H1 (cell line): ENCODE results near the gene NRROS. TPM values are rescaled to one million over a fixed set of nuclear protein-coding genes. Genes with fewer than 3 reads are reported as not detected.

Experiments
- BACH1 ChIP-seq: IDR thresholded peaks from 2 replicates; pipeline ENCODE4 v1.6.1; 2012; ENCODE audit warnings: low read length, improper control_type of control experiment
- BCL11A ChIP-seq, 2 experiments: IDR thresholded peaks; one replicate each; pipeline ENCODE4 v1.6.1; 2011; ENCODE audit warnings: low read depth in 2 of 2, low read length in 2 of 2, mild to moderate bottlenecking in 2 of 2
- GTF2F1 ChIP-seq: IDR thresholded peaks from 2 replicates; pipeline ENCODE4 v1.6.1; 2012; ENCODE audit warnings: low read depth, low read length, improper control_type of control experiment, borderline replicate concordance
- JUND ChIP-seq: IDR thresholded peaks from 2 replicates; pipeline ENCODE4 v1.6.1; 2011; ENCODE audit warnings: mild to moderate bottlenecking, improper control_type of control experiment, low read length
- MAFK ChIP-seq: IDR thresholded peaks from 2 replicates; pipeline ENCODE4 v1.6.1; 2012; ENCODE audit warnings: low read depth, mild to moderate bottlenecking, improper control_type of control experiment, low read length
- POLR2A ChIP-seq, 2 experiments: IDR thresholded peaks; 1 replicate in 1 of 2; 2 replicates in 1 of 2; pipeline ENCODE4 v1.6.1; 2011; ENCODE audit warnings: low read depth in 2 of 2, low read length in 2 of 2, mild to moderate bottlenecking in 2 of 2; ENCODE audit errors: control extremely low read depth in 1 of 2
- POLR2AphosphoS5 ChIP-seq: IDR thresholded peaks from 2 replicates; pipeline ENCODE4 v1.6.1; 2011; ENCODE audit warnings: low read depth, low read length
- RBBP5 ChIP-seq: IDR thresholded peaks from 2 replicates; pipeline ENCODE4 v1.7.1; 2012; ENCODE audit warnings: low read depth, mild to moderate bottlenecking, inconsistent platforms, low read length, moderate library complexity, borderline replicate concordance
- RFX5 ChIP-seq: IDR thresholded peaks from 2 replicates; pipeline ENCODE4 v1.6.1; 2011; ENCODE audit warnings: low read depth, low read length, improper control_type of control experiment, borderline replicate concordance
- ZNF274 ChIP-seq: IDR thresholded peaks from 2 replicates; pipeline ENCODE4 v1.7.0; 2012; ENCODE audit warnings: low read length, borderline replicate concordance; ENCODE audit errors: extremely low read depth
- polyA plus RNA-seq, 7 experiments: library from polyadenylated mRNA; depleted of rRNA in 3 of 7; stranded (reverse) in 5 of 7; unstranded in 2 of 7; fragments of >200 nt in 5 of 7; fragments of 200-250 nt in 2 of 7; gene quantifications; 1 replicate in 5 of 7; 2 replicates in 1 of 7; 4 replicates in 1 of 7; pipeline versions ENCODE4 v1.2.1 to v1.2.3, GENCODE V29; 2011 to 2013; ENCODE audit warnings: missing spikeins in 2 of 7, mixed read lengths in 2 of 7
- total RNA-seq: library from RNA; stranded (reverse); fragmentation: NEBNext Ultra II Directional; extraction: Animal tissue kit (Norgen Biotek cat#: 25700); gene quantifications from 2 replicates; pipeline ENCODE4 v1.2.1, GENCODE V29; 2021
- TF ChIP-seq, protein P1 (sequence below), 3 experiments: IDR thresholded peaks; 1 replicate in 2 of 3; 2 replicates in 1 of 3; pipeline versions ENCODE4 v1.5.1 to v1.6.1; 2011; ENCODE audit warnings: low read length in 3 of 3, mild to moderate bottlenecking in 3 of 3, inconsistent platforms in 2 of 3, low read depth in 1 of 3, moderate library complexity in 1 of 3; ENCODE audit not compliant: insufficient read depth in 1 of 3; ENCODE audit errors: control extremely low read depth in 1 of 3

NRROS gene
- total and polyA plus RNA-seq, 2 of the 8 experiments (the other 6 are each of a cell fraction or from before 2014, with no cell fraction given) = 5.3 to 7.3 TPM

DNA sequence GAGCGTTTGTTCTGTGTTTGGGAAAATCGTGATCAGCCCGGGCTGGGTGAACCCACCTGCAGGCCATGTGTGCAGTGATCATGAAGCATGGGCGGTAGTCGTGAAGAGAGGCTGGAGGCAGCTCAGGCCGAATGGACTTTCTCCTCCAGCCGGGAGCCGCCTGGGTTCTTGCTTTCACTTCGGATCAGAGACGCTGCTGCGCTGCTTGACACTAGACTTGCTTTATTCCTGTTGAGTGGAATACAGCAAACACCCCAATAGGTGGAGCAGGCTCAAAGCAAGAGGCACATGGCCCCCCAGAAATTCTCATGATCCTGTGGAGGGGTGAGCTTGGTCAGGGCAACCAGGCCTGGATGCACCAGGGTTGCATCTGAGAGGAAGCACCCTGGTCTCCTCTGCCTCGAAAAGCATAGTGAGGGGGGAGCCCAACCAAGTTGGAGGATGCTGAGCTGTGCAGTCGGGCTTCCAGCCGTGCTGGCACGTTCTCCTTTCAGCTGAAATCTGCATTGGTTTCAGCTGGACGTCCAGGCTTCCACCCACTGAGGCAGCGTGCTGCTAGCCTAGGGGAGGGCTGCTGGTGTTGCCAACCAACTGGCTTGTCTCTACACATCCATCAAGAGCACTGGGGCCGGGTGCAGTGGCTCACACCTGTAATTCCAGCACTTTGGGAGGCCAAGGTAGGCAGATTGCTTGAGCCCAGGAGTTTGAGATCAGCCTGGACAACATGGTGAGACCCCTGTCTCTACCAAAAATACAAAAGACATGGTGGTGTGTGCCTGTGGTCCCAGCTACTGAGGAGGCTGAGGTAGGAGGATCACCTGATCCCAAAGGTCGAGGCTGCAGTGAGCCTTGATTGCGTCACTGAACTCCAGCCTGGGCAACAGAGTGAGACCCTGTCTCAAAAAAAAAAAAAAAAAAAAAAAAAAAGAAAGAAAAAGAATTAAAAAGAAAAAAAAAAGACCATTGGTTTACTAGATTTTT, 2.8 kb upstream of the NRROS start (continued):
- TF ChIP-seq, protein P1, sequence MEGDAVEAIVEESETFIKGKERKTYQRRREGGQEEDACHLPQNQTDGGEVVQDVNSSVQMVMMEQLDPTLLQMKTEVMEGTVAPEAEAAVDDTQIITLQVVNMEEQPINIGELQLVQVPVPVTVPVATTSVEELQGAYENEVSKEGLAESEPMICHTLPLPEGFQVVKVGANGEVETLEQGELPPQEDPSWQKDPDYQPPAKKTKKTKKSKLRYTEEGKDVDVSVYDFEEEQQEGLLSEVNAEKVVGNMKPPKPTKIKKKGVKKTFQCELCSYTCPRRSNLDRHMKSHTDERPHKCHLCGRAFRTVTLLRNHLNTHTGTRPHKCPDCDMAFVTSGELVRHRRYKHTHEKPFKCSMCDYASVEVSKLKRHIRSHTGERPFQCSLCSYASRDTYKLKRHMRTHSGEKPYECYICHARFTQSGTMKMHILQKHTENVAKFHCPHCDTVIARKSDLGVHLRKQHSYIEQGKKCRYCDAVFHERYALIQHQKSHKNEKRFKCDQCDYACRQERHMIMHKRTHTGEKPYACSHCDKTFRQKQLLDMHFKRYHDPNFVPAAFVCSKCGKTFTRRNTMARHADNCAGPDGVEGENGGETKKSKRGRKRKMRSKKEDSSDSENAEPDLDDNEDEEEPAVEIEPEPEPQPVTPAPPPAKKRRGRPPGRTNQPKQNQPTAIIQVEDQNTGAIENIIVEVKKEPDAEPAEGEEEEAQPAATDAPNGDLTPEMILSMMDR (IDR thresholded peaks at IDR 0.05; ENCODE audit: control extremely low read depth in 1 of 3, insufficient read depth in 1 of 3, low read depth in 1 of 3, low read length in 3 of 3) = no peak
- TF ChIP-seq POLR2A (IDR thresholded peaks at IDR 0.05; ENCODE audit: control extremely low read depth in 1 of 2, low read depth in 2 of 2, low read length in 2 of 2) = no peak
- TF ChIP-seq RFX5 = no peak
- TF ChIP-seq MAFK = no peak
- TF ChIP-seq GTF2F1 = no peak
- no peak for TF ChIP-seq BACH1
- no peak for TF ChIP-seq RBBP5
- no peak for TF ChIP-seq POLR2AphosphoS5
- TF ChIP-seq BCL11A (IDR thresholded peaks at IDR 0.05; ENCODE audit: low read depth in 2 of 2, low read length in 2 of 2) = no peak
- no peak for TF ChIP-seq ZNF274
- TF ChIP-seq JUND = no peak
